ENCODE results near the gene DPP8.
"Not testable (repeated sequence)": the region's sequence is repeated elsewhere in the genome, so short reads cannot be mapped to it uniquely, and the experiment has no call there.

DPP8 gene

GRCh38 chr15:65516997-65517865 is at the start of gene DPP8:
Gene DPP8 (minus strand): TSS chr15:65517689. CDS start chr15:65512553, 5,136 bp downstream.
- DNase-seq (ENCODE audit: extremely low read depth in 1 of 2, low read depth in 1 of 2): peak; percentile 86 to 92

- no peak for DNase-seq (ENCODE audit: extremely low read depth in 1 of 2, low read depth in 1 of 2)
Measured at GRCh38 chr15:65561934-65562333, 44.4 kb upstream of the DPP8 start.

- no peak for DNase-seq (ENCODE audit: extremely low read depth in 1 of 2, low read depth in 1 of 2)
Measured at GRCh38 chr15:65559941-65560340, 42.5 kb upstream of the DPP8 start.

- no peak for DNase-seq (ENCODE audit: extremely low read depth in 1 of 2, low read depth in 1 of 2)
Measured at GRCh38 chr15:65558997-65559760, 41.7 kb upstream of the DPP8 start.

GRCh38 chr15:65558336-65558735 is 40.8 kb upstream of the DPP8 start:
- no peak for DNase-seq (ENCODE audit: extremely low read depth in 1 of 2, low read depth in 1 of 2)

- DNase-seq (ENCODE audit: extremely low read depth in 1 of 2, low read depth in 1 of 2): no peak
Measured at GRCh38 chr15:65556622-65557021, 39.1 kb upstream of the DPP8 start.

GRCh38 chr15:65553691-65554090 is 36.2 kb upstream of the DPP8 start:
- no peak for DNase-seq (ENCODE audit: extremely low read depth in 1 of 2, low read depth in 1 of 2)

GRCh38 chr15:65552851-65553250 is 35.4 kb upstream of the DPP8 start:
- DNase-seq (ENCODE audit: extremely low read depth in 1 of 2, low read depth in 1 of 2): not testable (repeated sequence)

- no peak for DNase-seq (ENCODE audit: extremely low read depth in 1 of 2, low read depth in 1 of 2)
Measured at GRCh38 chr15:65551183-65551582, 33.7 kb upstream of the DPP8 start.

- no peak for DNase-seq (ENCODE audit: extremely low read depth in 1 of 2, low read depth in 1 of 2)
Measured at GRCh38 chr15:65550681-65551098, 33.2 kb upstream of the DPP8 start.

- DNase-seq (ENCODE audit: extremely low read depth in 1 of 2, low read depth in 1 of 2): not testable (repeated sequence)
Measured at GRCh38 chr15:65549288-65549687, 31.8 kb upstream of the DPP8 start.

GRCh38 chr15:65547841-65548240 is 30.4 kb upstream of the DPP8 start:
- no peak for DNase-seq (ENCODE audit: extremely low read depth in 1 of 2, low read depth in 1 of 2)

- no peak for DNase-seq (ENCODE audit: extremely low read depth in 1 of 2, low read depth in 1 of 2)
Measured at GRCh38 chr15:65541231-65541820, 23.8 kb upstream of the DPP8 start.

GRCh38 chr15:65540314-65540713 is 22.8 kb upstream of the DPP8 start:
- no peak for DNase-seq (ENCODE audit: extremely low read depth in 1 of 2, low read depth in 1 of 2)

GRCh38 chr15:65535192-65535591 is 17.7 kb upstream of the DPP8 start:
- DNase-seq (ENCODE audit: extremely low read depth in 1 of 2, low read depth in 1 of 2): no peak

- DNase-seq (ENCODE audit: extremely low read depth in 1 of 2, low read depth in 1 of 2): no peak
Measured at GRCh38 chr15:65533057-65533756, 15.7 kb upstream of the DPP8 start.

- no peak for DNase-seq (ENCODE audit: extremely low read depth in 1 of 2, low read depth in 1 of 2)
Measured at GRCh38 chr15:65532738-65533051, 15.2 kb upstream of the DPP8 start.

- peak; percentile 80 to 85 for DNase-seq (ENCODE audit: extremely low read depth in 1 of 2, low read depth in 1 of 2)
Measured at GRCh38 chr15:65530318-65531111, 13.0 kb upstream of the DPP8 start, which contains the start of gene HACD3. Gene HACD3 (plus strand): TSS chr15:65530463. CDS start chr15:65530632, 169 bp downstream.

- no peak for DNase-seq (ENCODE audit: extremely low read depth in 1 of 2, low read depth in 1 of 2)
Measured at GRCh38 chr15:65529762-65530317, 12.4 kb upstream of the DPP8 start.
